GM19351 (cell line): Measurements from ENCODE around the gene MNX1.

ENCODE experiments used
- ATAC-seq: cut with Tn5 transposase; IDR thresholded peaks from one replicate; pipeline ENCODE4 v1.9.1; 2021; ENCODE audit warnings: mild to moderate bottlenecking, moderate library complexity; ENCODE audit not compliant: unreplicated experiment

MNX1 gene

DNA sequence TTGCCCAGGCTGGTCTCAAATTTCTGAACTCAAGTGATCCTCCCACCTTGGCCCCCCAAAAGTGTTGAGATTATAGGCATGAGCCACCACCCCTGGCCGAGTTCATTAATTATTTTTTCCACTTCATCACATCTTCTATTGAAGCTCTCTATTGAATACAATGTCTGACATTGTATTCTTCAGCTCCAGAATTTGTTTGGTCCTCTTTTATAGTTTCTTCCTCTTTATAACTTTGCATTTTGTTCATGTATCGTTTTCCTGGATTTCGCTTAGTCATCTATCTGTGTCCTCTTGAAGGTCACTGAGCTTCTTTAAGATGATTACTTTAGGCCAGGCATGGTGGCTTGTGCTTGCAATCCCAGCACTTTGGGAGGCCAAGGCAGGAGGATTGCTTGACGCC is 30.8 kb downstream of the MNX1 start:
- no peak for ATAC-seq

DNA sequence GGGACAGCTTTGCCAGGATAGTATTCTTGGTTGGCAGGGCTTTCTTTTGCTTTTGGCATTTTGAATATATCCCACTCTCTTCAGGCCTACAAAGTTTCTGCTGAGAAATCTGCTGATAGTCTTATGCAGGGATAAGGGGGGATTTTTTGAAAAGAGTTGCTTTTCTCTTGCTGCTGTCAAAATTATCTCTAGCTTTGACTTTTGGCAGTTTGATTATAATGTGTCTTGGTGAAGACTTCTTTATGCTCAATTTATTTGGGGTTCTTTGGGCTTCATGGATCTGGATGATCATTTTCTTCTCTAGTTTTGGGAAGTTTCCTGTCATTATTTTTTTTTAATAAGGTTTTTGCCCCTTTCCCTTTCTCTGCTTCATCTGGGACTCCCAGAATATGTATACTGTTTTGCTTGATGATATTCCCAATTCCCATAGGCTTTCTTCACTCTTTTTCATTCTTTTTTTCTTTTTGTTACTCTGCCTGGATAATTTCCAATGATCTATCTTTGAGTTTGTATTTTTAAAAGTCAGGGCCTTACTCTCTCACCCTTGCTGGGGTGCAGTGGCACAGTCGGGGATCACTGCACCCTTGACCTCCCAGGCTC is 31.4 kb downstream of the MNX1 start:
- no peak for ATAC-seq

DNA sequence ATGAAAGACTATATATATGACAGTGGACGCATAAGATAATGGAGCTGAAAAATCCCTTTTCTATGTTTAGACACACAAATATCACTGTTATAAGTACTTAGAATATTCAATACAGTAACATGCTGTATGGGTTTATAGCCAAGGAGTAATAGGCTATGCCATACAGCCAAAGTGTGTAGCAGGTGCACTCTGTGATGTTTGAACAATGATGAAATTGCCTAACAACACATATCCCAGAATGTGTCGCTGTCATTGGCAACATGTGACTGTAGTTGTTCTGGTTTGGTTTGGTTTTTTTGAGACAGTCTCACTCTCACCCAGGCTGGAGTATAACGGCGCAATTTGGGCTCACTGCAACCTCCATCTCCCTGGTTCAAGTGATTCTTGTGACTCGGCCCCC is 34.8 kb downstream of the MNX1 start:
- ATAC-seq: no peak

DNA sequence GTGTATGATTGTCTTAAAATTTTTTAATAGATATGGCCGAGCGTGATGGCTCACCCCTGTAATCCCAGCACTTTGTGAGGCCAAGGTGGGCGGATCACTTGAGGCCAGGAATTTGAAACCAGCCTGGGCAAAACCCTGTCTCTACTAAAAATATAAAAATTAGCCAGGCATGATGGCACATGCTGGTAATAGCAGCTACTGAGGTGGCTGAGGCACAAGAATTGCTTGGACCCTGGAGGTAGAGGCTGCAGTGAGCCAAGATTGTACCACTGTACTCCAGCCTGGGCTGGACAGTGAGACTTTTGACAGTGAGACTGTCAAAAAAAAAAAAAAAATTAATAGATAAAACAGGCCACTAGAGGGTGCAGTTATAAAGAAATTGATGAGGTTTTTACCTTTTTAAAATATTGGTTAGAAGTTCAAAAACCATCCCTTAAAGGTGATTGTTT is 40.5 kb downstream of the MNX1 start:
- ATAC-seq: no peak

DNA sequence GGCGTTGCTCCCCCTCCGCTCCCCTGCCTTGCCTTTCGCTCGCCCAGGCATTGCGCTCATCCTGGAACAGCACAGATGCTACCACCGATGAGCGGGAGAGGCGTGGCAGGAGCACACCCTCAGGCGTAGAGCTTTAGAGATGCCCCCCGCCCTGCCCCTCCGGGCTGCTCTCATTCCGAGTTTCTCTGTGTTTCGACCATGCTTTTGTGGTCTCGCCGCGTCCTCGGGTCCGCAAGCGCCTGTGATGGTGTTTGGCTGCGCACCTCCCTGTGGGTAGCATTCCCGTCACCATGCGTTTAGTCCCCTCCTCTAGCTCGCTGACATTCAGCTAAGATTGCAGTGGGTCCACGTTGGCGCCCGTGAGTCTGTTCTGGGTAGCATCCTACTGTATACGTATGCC is 42.3 kb downstream of the MNX1 start:
- ATAC-seq: no peak

DNA sequence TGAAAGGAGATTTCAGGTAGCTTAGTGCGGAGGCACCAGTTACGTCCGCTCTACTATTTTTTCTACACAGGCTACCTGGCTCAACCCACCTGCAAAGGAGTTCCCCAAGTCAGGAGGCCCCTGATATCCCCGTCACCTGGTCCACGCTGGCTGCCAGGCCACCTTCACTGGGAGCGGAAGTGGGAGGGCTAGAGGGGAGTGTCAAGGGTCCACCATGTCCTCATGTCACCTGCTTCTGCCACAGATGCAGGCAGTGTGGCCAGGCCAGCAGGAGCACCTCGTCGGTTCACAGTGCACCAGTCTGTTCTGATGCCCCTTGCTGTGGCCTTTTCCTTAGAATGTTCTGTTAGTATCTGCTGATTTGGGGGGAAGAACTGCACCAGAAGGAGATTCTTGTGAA is 44.1 kb downstream of the MNX1 start:
- ATAC-seq: no peak

DNA sequence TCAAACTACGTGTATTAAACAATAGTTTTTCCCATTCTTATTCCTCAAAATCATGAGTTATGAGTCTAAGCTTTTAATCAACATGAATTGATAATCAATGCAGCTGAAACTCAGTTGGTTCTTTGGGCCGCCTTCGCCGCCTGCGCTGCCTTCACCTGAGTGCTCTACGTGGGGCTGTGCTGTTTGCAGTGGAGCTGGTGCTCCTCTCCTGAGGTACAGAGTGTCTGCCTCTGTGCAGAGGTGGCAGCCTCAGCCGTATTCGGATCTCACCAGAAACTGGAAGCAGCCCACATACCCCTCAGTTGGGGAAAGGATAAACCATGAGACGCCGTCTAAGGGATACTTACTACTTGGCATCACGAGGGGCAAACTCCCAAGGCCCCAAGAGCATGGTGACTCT is 45.5 kb downstream of the MNX1 start:
- no peak for ATAC-seq

DNA sequence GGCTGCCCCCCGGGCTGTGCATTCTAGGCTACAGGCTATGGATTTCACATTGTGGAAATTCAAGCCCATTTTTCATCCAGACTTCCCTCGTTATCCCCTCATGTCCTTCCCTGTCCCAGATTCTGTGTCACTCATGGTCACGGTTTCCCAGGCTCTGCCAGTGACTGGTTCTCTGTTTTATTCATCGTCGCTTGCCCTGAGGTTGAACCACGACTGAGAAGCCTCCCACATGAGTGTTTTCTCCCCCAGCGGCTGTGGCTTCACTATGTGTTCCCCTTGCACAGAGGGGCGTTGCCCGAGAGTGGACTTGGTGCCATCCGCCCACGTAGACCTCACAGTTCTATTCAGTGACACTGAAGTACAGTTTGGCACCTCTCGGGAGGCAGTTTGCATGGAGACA is 47.0 kb downstream of the MNX1 start:
- ATAC-seq: no peak

DNA sequence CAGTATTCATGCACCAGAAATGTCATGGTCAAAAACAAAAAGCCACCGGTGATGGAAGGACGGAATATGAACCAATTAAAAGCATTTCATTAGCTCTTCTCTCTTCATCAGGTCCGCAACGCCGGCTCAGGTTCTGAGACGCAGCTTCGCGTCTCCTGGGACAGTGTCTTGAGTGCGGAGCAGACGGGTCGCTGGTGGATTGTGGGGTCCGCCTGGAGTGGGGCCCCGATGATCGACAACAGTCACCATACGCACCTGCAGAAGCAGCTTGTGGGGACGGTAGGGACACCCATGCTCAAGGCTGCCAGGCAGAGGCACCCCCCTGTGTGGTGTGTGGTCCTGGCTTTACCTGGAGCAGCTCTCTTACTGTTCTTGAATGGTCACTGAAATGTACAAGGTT is 47.6 kb downstream of the MNX1 start:
- ATAC-seq: no peak

DNA sequence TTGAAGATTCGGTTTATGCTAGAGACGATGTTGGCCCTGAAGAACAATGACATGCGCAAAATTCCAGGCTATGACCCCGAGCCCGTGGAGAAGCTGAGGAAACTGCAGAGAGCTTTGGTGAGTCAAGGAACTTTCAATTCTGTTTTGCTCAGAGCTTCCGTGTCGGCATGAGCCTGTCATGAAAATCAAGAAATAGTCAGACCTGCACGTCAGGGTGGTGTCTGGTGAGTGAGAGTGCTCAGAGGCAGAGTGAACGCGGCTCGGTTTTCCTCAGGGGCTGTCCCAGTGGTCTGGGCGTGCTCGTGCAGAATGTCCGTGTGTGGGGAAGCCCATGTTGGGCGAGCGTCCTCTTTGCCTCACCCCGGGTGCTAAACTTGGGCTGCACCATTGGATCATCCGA is 48.3 kb downstream of the MNX1 start:
- ATAC-seq: no peak

DNA sequence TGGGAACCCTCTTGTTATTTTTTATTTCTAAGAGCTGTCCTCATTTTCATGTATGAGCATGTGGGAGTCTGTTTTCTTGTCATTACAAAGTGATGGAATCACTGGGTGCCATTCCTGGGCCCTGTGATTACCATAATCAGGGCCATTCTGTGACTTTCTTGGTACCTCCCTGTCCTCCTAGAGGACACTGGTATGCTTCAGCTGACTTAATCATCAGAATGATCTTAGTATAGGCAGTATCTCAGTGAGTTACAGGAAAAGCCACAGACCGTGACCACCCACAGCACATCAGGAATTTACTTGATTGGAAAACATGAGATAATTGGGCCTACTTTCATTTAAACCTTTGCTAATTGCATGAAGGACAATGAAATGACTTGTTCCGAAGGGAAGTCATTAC is 53.7 kb downstream of the MNX1 start:
- ATAC-seq: no peak

DNA sequence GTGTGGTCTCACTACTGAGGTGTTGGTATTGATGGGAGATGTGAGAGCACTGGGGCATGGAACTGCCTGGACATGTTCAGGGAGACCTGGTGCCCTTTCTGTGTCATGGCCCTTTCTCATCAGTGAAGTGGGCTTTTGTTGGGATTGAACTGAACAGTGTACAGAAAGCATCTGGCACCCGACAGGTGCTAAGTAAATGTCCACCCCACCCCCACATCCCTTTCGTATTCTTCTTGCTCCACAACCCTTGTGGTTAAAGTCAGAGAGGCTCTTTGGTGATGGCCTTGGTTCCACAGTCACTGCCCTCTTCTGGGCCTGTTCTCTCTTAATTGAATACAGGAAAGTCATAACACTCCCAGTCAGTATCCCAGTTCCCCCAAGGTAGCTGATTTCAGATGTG is 55.5 kb downstream of the MNX1 start:
- ATAC-seq: no peak
